LNCAP (cell line): ENCODE results near the gene CUX1.

Experiments
- TF ChIP-seq, protein P1 (sequence below): fragments of 450-650 bp; IDR thresholded peaks from 2 replicates; pipeline ENCODE4 v1.5.1; 2017; ENCODE audit warnings: mild to moderate bottlenecking

The CUX1 gene

GRCh38 chr7:102236592-102237287, 419.3 kb downstream of the CUX1 start:
- TF ChIP-seq, protein P1, sequence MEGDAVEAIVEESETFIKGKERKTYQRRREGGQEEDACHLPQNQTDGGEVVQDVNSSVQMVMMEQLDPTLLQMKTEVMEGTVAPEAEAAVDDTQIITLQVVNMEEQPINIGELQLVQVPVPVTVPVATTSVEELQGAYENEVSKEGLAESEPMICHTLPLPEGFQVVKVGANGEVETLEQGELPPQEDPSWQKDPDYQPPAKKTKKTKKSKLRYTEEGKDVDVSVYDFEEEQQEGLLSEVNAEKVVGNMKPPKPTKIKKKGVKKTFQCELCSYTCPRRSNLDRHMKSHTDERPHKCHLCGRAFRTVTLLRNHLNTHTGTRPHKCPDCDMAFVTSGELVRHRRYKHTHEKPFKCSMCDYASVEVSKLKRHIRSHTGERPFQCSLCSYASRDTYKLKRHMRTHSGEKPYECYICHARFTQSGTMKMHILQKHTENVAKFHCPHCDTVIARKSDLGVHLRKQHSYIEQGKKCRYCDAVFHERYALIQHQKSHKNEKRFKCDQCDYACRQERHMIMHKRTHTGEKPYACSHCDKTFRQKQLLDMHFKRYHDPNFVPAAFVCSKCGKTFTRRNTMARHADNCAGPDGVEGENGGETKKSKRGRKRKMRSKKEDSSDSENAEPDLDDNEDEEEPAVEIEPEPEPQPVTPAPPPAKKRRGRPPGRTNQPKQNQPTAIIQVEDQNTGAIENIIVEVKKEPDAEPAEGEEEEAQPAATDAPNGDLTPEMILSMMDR: peak; percentile 84

DNA sequence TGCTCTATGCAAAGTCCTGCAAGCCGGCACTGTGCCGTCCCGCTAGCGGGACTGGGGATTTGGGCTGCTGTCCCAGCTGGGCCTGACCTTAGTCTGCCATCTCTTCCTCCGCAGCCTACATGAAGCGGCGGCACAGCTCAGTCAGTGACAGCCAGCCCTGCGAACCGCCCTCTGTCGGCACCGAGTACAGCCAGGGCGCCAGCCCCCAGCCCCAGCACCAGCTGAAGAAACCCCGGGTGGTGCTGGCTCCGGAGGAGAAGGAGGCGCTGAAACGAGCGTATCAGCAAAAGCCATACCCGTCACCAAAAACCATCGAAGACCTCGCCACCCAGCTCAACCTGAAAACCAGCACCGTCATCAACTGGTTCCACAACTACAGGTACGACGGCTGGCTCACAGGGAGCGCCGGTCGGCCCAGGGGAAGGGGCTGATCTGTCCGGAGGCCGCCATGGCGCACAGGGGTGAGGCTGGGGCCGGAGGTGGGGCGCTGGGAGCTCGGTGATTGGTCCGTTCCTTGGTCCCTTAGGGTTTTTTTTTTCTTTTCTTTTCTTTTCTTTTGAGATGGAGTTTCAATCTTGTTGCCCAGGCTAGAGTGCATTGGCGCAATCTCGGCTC, 421.9 kb downstream of the CUX1 start:
- TF ChIP-seq, protein P1: no peak

DNA sequence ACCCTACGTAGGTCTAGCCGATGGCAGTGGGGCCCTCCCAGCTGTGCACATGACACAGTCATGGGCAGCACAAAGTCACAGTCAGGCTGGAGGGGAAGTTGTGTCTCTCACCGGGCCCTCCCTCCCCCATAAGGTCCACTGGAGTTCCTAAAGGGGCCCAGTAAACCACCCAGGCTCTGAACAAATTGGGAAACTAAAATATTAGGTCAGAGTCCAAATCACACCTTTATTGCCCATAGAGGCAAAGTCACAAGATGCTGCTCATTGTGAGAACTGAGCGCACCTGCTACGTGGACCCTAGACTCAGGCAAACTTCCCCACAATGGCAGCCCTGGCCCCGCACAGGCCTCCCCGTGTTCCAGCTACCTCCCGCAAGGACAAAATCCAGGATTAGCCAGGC, 424.0 kb downstream of the CUX1 start:
- TF ChIP-seq, protein P1: no peak

DNA sequence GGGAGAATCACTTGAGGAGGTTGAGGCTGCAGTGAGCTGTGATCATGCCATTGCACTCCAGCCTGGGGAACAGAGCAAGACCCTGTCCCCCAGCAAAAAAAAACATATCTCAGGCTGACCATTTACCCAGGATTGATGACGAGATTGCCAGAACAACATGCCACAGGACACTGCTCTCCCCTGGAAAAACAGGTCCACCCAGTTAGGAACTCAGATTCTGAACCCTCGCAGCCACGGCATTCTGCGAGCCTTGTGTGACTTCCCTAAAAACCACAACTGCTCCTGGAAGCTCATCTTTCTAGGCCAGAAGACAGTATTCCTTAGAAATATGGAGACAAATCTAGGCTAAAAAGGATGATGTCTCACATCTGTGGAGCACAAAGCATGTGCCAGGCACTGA, 427.2 kb downstream of the CUX1 start:
- TF ChIP-seq, protein P1: no peak

DNA sequence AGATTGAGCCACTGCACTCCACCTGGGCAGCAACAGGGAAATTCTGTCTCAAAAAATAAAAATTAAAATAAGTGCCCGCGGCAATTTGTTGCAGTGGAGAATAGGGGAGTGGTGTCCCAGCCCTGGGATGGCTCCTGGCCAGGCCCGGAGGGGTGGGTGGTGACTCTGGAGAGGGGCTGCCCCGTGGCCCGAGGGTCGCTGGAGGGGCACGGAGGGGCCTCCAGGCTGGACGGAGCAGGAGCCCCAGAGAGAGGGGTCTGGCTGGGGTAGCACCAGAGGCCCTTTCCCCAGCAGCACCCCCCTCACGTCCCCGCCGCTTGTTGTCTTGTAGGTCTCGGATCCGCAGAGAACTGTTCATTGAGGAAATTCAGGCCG, 430.6 kb downstream of the CUX1 start:
- TF ChIP-seq, protein P1: no peak

GRCh38 chr7:102248456-102249395, 431.3 kb downstream of the CUX1 start:
- TF ChIP-seq, protein P1: peak; percentile 20

DNA sequence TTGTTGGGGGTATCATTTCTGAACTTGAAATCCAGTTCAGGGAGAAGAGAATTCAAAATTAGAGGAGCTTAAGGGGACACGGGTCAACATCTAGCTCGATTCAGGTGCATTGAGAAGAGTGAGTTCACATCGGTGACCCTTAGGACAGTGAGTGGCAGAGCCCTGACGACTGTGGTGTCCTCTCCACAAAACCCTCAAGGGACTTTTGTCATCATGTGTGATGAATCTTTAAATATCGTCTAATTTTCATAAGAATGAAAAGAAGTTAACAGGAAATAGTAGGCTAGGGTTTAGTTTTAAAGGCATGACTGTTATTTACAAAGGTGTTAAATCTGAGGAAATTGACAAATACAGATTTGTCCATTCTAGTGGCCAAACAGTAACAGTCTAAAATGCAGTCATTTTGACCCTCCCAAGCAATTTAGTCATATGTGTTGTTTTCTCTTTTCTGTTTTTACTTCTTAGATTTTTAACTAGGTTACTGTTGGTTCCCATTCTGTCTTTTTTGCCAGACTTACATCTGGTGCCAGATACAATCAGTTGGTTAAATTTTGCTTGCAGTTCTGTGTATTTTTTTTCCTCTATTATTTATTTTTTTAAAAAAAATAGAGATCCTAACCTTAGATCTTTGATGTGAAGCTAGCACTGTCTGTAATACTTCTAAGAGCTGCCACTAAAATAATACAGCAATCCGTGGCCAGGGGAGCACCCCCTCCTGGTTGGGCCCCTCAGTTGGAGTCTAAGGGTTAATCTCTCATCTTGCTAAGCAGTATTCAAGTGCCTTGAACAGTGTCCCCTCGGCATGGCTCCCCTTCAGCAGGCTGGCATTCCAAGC, 434.3 kb downstream of the CUX1 start:
- TF ChIP-seq, protein P1: no peak
